Measurements from ENCODE around the gene FAM53B.
A peak's percentile ranks its signal among the peaks of the same experiment; 100 is the strongest.

FAM53B gene

DNA sequence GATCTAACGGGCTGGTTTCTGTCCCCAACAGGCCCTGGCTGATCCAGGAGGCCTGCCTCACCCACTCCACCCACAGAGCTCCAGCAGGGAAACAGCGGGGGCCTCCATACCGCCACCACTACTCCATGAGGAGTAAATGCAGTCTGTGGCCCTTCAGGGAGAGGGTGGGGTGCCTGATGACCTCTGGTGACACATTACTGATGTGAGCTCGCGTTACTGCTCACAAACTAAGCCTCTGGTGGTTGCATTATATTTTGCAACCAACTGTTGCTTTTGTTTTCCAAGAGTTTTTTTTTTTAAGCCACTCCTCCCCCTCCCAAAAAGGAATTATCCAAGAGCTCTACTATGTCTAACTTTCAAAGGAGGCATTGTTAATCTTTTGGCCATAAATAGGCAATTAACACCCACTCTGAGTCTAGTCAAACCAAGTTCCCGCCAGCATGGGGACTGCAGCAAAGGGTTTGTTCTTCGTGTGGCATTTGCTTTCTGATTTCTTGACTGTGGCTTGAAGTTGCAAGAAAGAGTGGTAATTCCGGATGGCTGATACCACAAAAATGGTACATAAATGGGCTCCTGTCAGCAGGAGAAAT, 72.6 kb downstream of the FAM53B start (continued):
- TF ChIP-seq, protein P1, sequence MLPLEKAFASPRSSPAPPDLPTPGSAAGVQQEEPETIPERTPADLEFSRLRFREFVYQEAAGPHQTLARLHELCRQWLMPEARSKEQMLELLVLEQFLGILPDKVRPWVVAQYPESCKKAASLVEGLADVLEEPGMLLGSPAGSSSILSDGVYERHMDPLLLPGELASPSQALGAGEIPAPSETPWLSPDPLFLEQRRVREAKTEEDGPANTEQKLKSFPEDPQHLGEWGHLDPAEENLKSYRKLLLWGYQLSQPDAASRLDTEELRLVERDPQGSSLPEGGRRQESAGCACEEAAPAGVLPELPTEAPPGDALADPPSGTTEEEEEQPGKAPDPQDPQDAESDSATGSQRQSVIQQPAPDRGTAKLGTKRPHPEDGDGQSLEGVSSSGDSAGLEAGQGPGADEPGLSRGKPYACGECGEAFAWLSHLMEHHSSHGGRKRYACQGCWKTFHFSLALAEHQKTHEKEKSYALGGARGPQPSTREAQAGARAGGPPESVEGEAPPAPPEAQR (tag by site-specific recombination; IDR thresholded peaks at IDR 0.05): no peak
- TF ChIP-seq GLIS1 (tag by site-specific recombination; IDR thresholded peaks at IDR 0.05) (peak; percentile 7; the same call in 1 of the 2 replicates), MEIS1 (CRISPR knock-in tag; IDR thresholded peaks at IDR 0.05; ENCODE audit: borderline replicate concordance) (no peak), ZIC2 (tag by site-specific recombination; IDR thresholded peaks at IDR 0.05) (peak; percentile 90), ZNF621 (tag by site-specific recombination; IDR thresholded peaks at IDR 0.05) (no peak), ZNF433 (tag by site-specific recombination; IDR thresholded peaks at IDR 0.05; ENCODE audit: low read depth) (no peak), YY1 (tag by site-specific recombination; IDR thresholded peaks at IDR 0.05) (no peak), FEZF1 (tag by site-specific recombination; IDR thresholded peaks at IDR 0.05) (no peak), SCRT1 (tag by site-specific recombination; IDR thresholded peaks at IDR 0.05; ENCODE audit: borderline replicate concordance) (peak; percentile 47; the same call in 1 of the 2 replicates), IKZF3 (tag by site-specific recombination; IDR thresholded peaks at IDR 0.05) (0 out of 2 replicates have a peak, but pooled peaks have one; percentile 25), ZNF211 (tag by site-specific recombination; IDR thresholded peaks at IDR 0.05; ENCODE audit: low read depth) (no peak), ZFP69B (tag by site-specific recombination; IDR thresholded peaks at IDR 0.05) (no peak), CTCF (tag by site-specific recombination; IDR thresholded peaks at IDR 0.05) (peak; percentile 55; the same call in 1 of the 2 replicates), MYNN (tag by site-specific recombination; IDR thresholded peaks at IDR 0.05; ENCODE audit: borderline replicate concordance) (no peak), GLI2 (tag by site-specific recombination; IDR thresholded peaks at IDR 0.05; ENCODE audit: borderline replicate concordance, low read depth) (no peak), ZNF501 (tag by site-specific recombination; IDR thresholded peaks at IDR 0.05) (no peak), ZNF423 (tag by site-specific recombination; IDR thresholded peaks at IDR 0.05) (peak; percentile 74; the same call in 1 of the 2 replicates), ZNF24 (tag by site-specific recombination; IDR thresholded peaks at IDR 0.05) (no peak)
- TF ChIP-seq, protein P2, sequence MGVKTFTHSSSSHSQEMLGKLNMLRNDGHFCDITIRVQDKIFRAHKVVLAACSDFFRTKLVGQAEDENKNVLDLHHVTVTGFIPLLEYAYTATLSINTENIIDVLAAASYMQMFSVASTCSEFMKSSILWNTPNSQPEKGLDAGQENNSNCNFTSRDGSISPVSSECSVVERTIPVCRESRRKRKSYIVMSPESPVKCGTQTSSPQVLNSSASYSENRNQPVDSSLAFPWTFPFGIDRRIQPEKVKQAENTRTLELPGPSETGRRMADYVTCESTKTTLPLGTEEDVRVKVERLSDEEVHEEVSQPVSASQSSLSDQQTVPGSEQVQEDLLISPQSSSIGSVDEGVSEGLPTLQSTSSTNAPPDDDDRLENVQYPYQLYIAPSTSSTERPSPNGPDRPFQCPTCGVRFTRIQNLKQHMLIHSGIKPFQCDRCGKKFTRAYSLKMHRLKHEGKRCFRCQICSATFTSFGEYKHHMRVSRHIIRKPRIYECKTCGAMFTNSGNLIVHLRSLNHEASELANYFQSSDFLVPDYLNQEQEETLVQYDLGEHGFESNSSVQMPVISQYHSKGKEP (tag by site-specific recombination; IDR thresholded peaks at IDR 0.05): peak; percentile 85

DNA sequence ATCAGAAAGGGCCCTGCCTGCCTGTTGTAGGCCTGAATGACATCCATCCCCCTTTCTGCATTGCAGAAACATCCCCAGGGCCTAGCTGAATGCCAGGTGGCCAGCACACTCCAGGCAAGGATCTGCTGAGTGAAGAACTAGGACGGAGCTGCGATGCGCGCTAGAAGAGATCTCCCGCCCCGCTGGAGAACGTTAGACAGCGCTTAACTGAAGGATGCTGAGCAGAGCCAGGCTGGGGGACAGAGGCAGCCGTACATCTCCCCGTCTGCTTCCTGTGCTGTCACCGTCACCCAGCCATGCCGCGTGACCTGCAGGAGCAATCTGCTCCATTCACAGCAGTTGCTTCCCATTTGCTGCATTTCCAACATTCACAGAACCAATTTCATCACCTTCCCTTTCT, 73.3 kb downstream of the FAM53B start:
- POLR2A ChIA-PET: no interaction called here
- no peaks in the 10 kb centered on the region for H3K9me3 ChIP-seq (ENCODE audit: control insufficient read depth, insufficient read depth, low read depth, low read length)
- H3K4me3 ChIP-seq (ENCODE audit: low read depth, low read length): no peak overlapping the region
- peaks cover 0 to 7% of the 10 kb centered on the region in 2 experiments; a peak in 1 of 3 replicates for H3K36me3 ChIP-seq (ENCODE audit: control insufficient read depth in 2 of 2, insufficient read depth in 1 of 2, low read length in 2 of 2)
- no peak overlapping the region for H3K27ac ChIP-seq (ENCODE audit: extremely low read depth, low read depth, low read length)
- no peaks in the 10 kb centered on the region for H3K4me1 ChIP-seq (ENCODE audit: control insufficient read depth, insufficient read depth, low read length)
- CTCF ChIA-PET: interaction anchor here (0.6 to 0.7 kb wide), 3 partner anchors 10 to 109 kb away, joined by 3 read pairs; no protein-coding TSS in a partner anchor
- no peak for TF ChIP-seq ZNF362 (tag by site-specific recombination; IDR thresholded peaks at IDR 0.05)
- TF ChIP-seq ZNF544 (tag by site-specific recombination; IDR thresholded peaks at IDR 0.05): no peak
- no peak for TF ChIP-seq ZNF677 (tag by site-specific recombination; IDR thresholded peaks at IDR 0.05)
- TF ChIP-seq ZEB2 (tag by site-specific recombination; IDR thresholded peaks at IDR 0.05): no peak
- TF ChIP-seq ZNF561 (tag by site-specific recombination; IDR thresholded peaks at IDR 0.05; ENCODE audit: borderline replicate concordance): no peak
- no peak for TF ChIP-seq FEZF1 (tag by site-specific recombination; IDR thresholded peaks at IDR 0.05)
- TF ChIP-seq OVOL3 (tag by site-specific recombination; IDR thresholded peaks at IDR 0.05): no peak
- no peak for TF ChIP-seq ZNF654 (tag by site-specific recombination; IDR thresholded peaks at IDR 0.05; ENCODE audit: low read depth)
- TF ChIP-seq ZNF596 (tag by site-specific recombination; IDR thresholded peaks at IDR 0.05): no peak
- TF ChIP-seq GFI1B (tag by site-specific recombination; IDR thresholded peaks at IDR 0.05): no peak
- TF ChIP-seq ZNF274 (IDR thresholded peaks at IDR 0.05; ENCODE audit: low read length): no peak
- no peak for TF ChIP-seq ZNF274 (tag by site-specific recombination; IDR thresholded peaks at IDR 0.05; ENCODE audit: borderline replicate concordance)
- TF ChIP-seq ZNF776 (tag by site-specific recombination; IDR thresholded peaks at IDR 0.05; ENCODE audit: borderline replicate concordance): no peak
- TF ChIP-seq ZNF239 (tag by site-specific recombination; IDR thresholded peaks at IDR 0.05): no peak
